ENCODE measurements around the gene PRKN. TPM values are rescaled to one million over a fixed set of nuclear protein-coding genes. Genes with fewer than 3 reads are reported as not detected.

Gene PRKN
- total and polyA plus RNA-seq, 2 donors (not counting 3 experiments of a cell fraction or from before 2014, with no cell fraction given): 0.06 TPM; not detected in 1

- H3K27me3 ChIP-seq (ENCODE audit: control insufficient read depth in 2 of 2, insufficient read depth in 2 of 2, low read length in 2 of 2): no peaks in the 10 kb centered on the region
- no peak for DNase-seq (ENCODE audit: low read depth, low spot score)
- H3K9ac ChIP-seq (replicated peaks; ENCODE audit: extremely low read depth, insufficient read depth, low read length): no peak overlapping the region
- dilution Hi-C loops (cut with MboI; ENCODE audit: extremely low pct_ligation_motif_present, low sequenced_read_pairs): no loop called here
- no peak overlapping the region for H3K4me2 ChIP-seq (ENCODE audit: insufficient read depth, low read length)
- intact Hi-C loops (cut with micrococcal nuclease): no loop called here
- BruUV-seq (replicated peaks): no TSS peak
- no peaks in the 10 kb centered on the region for H3K9me3 ChIP-seq (replicated peaks; ENCODE audit: control insufficient read depth, insufficient read depth, low read length)
- H3K79me2 ChIP-seq (ENCODE audit: control insufficient read depth, insufficient read depth, low read length): no peaks in the 10 kb centered on the region
- no peaks in the 10 kb centered on the region for H3K36me3 ChIP-seq (ENCODE audit: control insufficient read depth in 2 of 2, extremely low read depth in 1 of 2, insufficient read depth in 2 of 2, low read length in 2 of 2)
- no peaks in the 10 kb centered on the region for H3K9me1 ChIP-seq (replicated peaks; ENCODE audit: control insufficient read depth, extremely low read depth, insufficient read depth, low read length)
- POLR2A ChIA-PET: no interaction called here
- no peak overlapping the region for H3K27ac ChIP-seq (ENCODE audit: insufficient read depth, low read depth, low read length)
- no peaks in the 10 kb centered on the region for H4K20me1 ChIP-seq (replicated peaks; ENCODE audit: control insufficient read depth, extremely low read depth, insufficient read depth, low read length)
- no peak overlapping the region for H2AFZ ChIP-seq (ENCODE audit: low read depth, low read length)
- TF ChIP-seq MAX (IDR thresholded peaks at IDR 0.05; ENCODE audit: insufficient read depth, insufficient read length): no peak
- no peak for TF ChIP-seq CTCF (IDR thresholded peaks at IDR 0.05; ENCODE audit: extremely low read depth in 1 of 2, insufficient read depth in 1 of 2, low read depth in 1 of 2, low read length in 2 of 2)
- TF ChIP-seq JUN (IDR thresholded peaks at IDR 0.05; ENCODE audit: borderline replicate concordance, insufficient read depth, insufficient read length, low read depth): no peak
- no peak for TF ChIP-seq GATA2 (IDR thresholded peaks at IDR 0.05; ENCODE audit: insufficient read depth, insufficient read length, low read depth, low read length)
- no peak for TF ChIP-seq FOS (IDR thresholded peaks at IDR 0.05; ENCODE audit: borderline replicate concordance, insufficient read depth, low read length)
- no peak for TF ChIP-seq POLR2AphosphoS5 (IDR thresholded peaks at IDR 0.05; ENCODE audit: insufficient read depth, low read depth, low read length)
- no peak for TF ChIP-seq EZH2 (IDR thresholded peaks at IDR 0.05; ENCODE audit: borderline replicate concordance, low read depth, low read length, severe bottlenecking)
- TF ChIP-seq POLR2A (IDR thresholded peaks at IDR 0.05; ENCODE audit: low read depth, low read length): no peak
- TF ChIP-seq MYC (IDR thresholded peaks at IDR 0.05; ENCODE audit: low read depth, low read length): no peak
- FAIRE-seq: no peak
- H3K4me3 ChIP-seq (replicated peaks in 1 of 3; ENCODE audit: insufficient read depth in 1 of 3, low read depth in 1 of 3, low read length in 3 of 3): no peak overlapping the region
- CTCF ChIA-PET: no interaction called here
- H3K4me1 ChIP-seq (ENCODE audit: control insufficient read depth, extremely low read depth, insufficient read depth, low read length): no peaks in the 10 kb centered on the region
Measured at GRCh38 chr6:162078667-162079066, 648.9 kb downstream of the PRKN start.

Measured in endothelial cell of umbilical vein (primary cell).